Sigmoid colon (tissue), 7 donors: ENCODE data around the gene SYT15. TPM values are rescaled to one million over a fixed set of nuclear protein-coding genes. Genes with fewer than 3 reads are reported as not detected.

Experiments used
- DNase-seq: peaks from one replicate; pipeline ENCODE4 v3.0.0-alpha.2; 2019
- H3K27ac ChIP-seq, 4 donors: fragments of 200-600 bp; sonication (generic); one replicate each; pipeline ENCODE4 v1.5.1; 2016 to 2019; ENCODE audit warnings: mild to moderate bottlenecking in 1 of 4
- H3K27me3 ChIP-seq, 3 donors: fragments of 200-600 bp; sonication (generic); one replicate each; pipeline ENCODE4 v1.5.1; 2019; ENCODE audit warnings: mild to moderate bottlenecking in 1 of 3
- H3K36me3 ChIP-seq, 4 donors: fragments of 200-600 bp; sonication (generic); one replicate each; pipeline ENCODE4 v1.5.1; 2016 to 2019
- H3K4me1 ChIP-seq, 4 donors: fragments of 200-600 bp; sonication (generic); one replicate each; pipeline ENCODE4 v1.5.1; 2017 to 2019
- H3K4me3 ChIP-seq, 4 donors: fragments of 200-600 bp; sonication (generic); one replicate each; pipeline ENCODE4 v1.5.1; 2017 to 2019; ENCODE audit warnings: mild to moderate bottlenecking in 2 of 4, moderate library complexity in 1 of 4
- H3K9me3 ChIP-seq, 4 donors: fragments of 200-600 bp in 3 of 4; sonication (generic) in 3 of 4; one replicate each; pipeline versions ENCODE4 v1.5.1 to v1.6.1; 2013 to 2019
- EP300 ChIP-seq, 4 donors: sonication (generic); formaldehyde crosslinking; IDR thresholded peaks; one replicate each; pipeline ENCODE4 v1.6.1; 2017; ENCODE audit warnings: antibody characterized with exemption in 4 of 4
- POLR2A ChIP-seq, 2 donors: fragments of 450-650 bp; IDR thresholded peaks; one replicate each; pipeline ENCODE4 v1.6.1; 2016; ENCODE audit warnings: antibody characterized with exemption in 2 of 2, mild to moderate bottlenecking in 2 of 2, moderate library complexity in 2 of 2
- POLR2AphosphoS5 ChIP-seq, 4 donors: sonication (generic); formaldehyde crosslinking; IDR thresholded peaks; one replicate each; pipeline ENCODE4 v1.6.1; 2017; ENCODE audit warnings: antibody characterized with exemption in 4 of 4
- WGBS, 2 donors: extraction: QIAGEN DNeasy Blood & Tissue Kit; methylation state at CpG; one replicate each; pipeline ENCODE4 v1.1.7; 2013; 5-methylcytosine and 5-hydroxymethylcytosine counted together
- intact Hi-C: fragments of 100-400 bp; cut with DNase I; formaldehyde crosslinking; loops from one replicate; pipeline ENCODE4 v1.15.1; 2023
- polyA plus RNA-seq, 3 donors: library from polyadenylated mRNA; stranded (reverse); fragments of 200-250 nt; gene quantifications; one replicate each; pipeline ENCODE4 v1.2.3, GENCODE V29; 2013
- total RNA-seq, 4 donors: library from RNA; depleted of rRNA; stranded (reverse); fragments of >200 nt; gene quantifications; one replicate each; pipeline ENCODE4 v1.1.0, GENCODE V29; 2016
- TF ChIP-seq, protein P1 (sequence below), 4 experiments: fragments of 450-650 bp in 3 of 4; fragments of 200-600 bp in 1 of 4; IDR thresholded peaks; one replicate each; pipeline ENCODE4 v1.5.1; 2016 to 2019; ENCODE audit warnings: antibody characterized with exemption in 4 of 4, mild to moderate bottlenecking in 3 of 4, moderate library complexity in 2 of 4
- donor health status: healthy with polysubstance abuse.
- donor health status: Bipolar disorder and iron deficiency.
- donor health status: healthy.

SYT15 gene
- total and polyA plus RNA-seq, 7 donors: 0.81 to 1.7 (median 1.2) TPM

DNA sequence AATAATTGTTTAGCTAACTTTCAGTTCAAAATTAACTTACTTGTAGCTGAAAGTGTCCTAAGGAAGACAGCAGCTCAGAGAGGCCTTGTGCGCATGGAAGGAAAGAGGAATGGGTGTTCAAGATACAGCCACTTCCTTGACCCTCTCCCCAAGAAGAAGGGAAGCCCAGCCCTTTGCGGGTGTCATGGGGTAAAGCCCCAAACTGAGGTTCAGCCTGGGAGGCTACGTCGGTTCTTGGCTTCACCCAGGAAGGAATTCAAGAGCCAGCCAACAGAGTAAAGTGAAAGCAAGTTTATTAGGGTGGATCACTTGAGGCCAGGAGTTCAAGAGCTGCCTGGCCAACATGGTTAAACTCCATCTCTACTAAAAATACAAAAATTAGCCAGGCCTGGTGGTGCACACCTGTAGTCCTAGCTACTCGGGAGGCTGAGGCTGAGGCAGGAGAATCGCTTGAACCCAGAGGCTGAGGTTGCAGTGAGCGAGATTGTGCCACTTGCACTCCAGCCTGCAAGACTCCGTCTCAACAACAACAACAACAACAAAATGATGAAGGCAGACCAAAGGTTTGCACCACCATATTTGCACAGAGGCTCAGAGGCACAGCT, 38.4 kb upstream of the SYT15 start:
- Histone ChIP-seq H3K27me3 (no peaks in the 10 kb centered on the region), H3K9me3 (no peaks in the 10 kb centered on the region), H3K27ac (peak overlapping the region; percentile 48 to 77 (median 73)), H3K4me1 (peaks cover 0 to 44% (median 42%) of the 10 kb centered on the region in 4 donors), H3K36me3 (no peaks in the 10 kb centered on the region), H3K4me3 (no peak overlapping the region)
- intact Hi-C loops: no loop called here
- no peak for DNase-seq
- WGBS, 2 donors: 85 to 90% methylated on average over 8 of the region's 8 CpGs
- TF ChIP-seq, protein P1, sequence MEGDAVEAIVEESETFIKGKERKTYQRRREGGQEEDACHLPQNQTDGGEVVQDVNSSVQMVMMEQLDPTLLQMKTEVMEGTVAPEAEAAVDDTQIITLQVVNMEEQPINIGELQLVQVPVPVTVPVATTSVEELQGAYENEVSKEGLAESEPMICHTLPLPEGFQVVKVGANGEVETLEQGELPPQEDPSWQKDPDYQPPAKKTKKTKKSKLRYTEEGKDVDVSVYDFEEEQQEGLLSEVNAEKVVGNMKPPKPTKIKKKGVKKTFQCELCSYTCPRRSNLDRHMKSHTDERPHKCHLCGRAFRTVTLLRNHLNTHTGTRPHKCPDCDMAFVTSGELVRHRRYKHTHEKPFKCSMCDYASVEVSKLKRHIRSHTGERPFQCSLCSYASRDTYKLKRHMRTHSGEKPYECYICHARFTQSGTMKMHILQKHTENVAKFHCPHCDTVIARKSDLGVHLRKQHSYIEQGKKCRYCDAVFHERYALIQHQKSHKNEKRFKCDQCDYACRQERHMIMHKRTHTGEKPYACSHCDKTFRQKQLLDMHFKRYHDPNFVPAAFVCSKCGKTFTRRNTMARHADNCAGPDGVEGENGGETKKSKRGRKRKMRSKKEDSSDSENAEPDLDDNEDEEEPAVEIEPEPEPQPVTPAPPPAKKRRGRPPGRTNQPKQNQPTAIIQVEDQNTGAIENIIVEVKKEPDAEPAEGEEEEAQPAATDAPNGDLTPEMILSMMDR (IDR thresholded peaks at IDR 0.05): no peak

DNA sequence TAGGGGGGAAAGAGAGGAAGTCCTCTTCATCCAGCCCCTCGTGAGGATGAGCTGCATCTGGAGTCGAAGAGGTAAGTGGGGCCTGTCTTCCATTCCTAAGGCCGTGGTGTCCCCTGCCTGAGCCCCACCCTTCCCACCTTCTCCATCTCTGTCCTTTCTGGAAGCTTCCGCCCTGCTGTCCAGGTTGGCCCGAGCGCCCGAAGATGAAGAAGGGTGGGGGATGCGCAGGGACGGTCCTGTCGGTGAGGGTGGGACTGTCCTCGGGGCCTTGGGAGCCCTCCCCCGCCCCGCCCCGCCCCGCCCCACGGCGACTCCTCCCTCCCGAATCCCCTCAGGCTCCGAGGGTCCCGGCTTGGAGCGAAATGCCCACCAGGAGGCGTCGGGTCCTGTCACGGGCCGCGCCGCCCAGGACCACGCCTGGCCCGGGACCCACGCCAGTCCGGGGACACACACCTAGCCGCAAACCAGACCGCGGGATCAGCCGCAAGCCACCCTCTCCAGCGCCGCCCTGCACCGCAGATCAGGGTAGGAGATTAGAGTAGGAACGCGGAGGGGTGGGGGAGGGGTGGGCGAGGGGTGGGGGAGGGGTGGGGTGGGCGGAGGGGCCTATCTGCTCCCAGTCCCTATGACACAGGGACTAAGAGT, 37.8 kb upstream of the SYT15 start:
- WGBS, 2 donors: 11% methylated on average over 42 of the region's 42 CpGs
- intact Hi-C loops: no loop called here
- peaks cover 0 to 44% (median 42%) of the 10 kb centered on the region in 4 donors for H3K4me1 ChIP-seq
- no peak for TF ChIP-seq POLR2A (IDR thresholded peaks at IDR 0.05)
- TF ChIP-seq, protein P1 (IDR thresholded peaks at IDR 0.05): no peak
- no peak for TF ChIP-seq EP300 (IDR thresholded peaks at IDR 0.05)
- no peak for TF ChIP-seq POLR2AphosphoS5 (IDR thresholded peaks at IDR 0.05)
- H3K4me3 ChIP-seq: peak overlapping the region; percentile 8 to 37 (median 24)
- H3K27ac ChIP-seq: peak overlapping the region in 2 of 4 donors; percentile 74 to 77
- no peaks in the 10 kb centered on the region for H3K9me3 ChIP-seq
- peak; percentile 64 for DNase-seq
- H3K36me3 ChIP-seq: no peaks in the 10 kb centered on the region
- no peaks in the 10 kb centered on the region for H3K27me3 ChIP-seq

DNA sequence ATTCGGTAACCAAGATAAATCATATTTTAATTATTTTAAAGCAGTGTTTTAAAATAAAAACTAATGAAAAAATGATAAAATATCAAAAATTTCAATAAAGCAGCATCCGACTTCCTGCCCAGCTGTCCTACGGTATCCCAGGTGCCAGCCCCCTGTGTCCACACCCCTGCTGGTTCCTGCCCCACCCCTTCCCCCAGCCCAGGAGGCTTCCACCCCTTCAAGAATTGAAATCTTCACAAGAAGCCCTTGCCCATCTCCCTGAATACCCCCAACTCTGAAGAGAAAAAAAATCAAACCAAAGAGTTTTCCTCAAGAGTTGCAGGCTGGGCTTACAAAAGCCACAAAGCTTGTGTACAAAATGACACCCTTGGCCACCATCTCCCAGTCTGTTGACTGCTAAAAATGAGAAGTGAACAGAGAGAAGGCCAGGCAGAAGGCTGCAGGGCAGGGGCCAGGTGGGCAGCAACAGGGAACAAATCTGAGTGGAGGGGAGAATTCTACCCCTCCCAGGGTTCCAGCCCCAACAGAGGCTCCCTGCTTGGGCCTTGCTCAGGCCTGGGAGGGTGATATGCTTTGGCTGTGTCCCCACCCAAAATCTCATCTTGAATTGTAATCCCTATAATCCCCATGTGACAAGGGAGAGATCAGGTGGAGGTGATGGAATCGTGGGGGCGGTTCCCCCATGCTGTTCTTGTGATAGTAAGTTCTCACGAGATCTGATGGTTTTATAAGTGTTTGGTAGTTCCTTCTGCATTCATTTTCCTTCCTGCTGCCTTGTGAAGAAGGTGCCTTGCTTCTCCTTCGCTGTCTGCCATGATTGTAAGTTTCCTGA, 37.0 kb upstream of the SYT15 start:
- no peak for DNase-seq
- Histone ChIP-seq H3K4me3 (no peak overlapping the region), H3K27ac (no peak overlapping the region), H3K36me3 (no peaks in the 10 kb centered on the region), H3K27me3 (no peaks in the 10 kb centered on the region), H3K9me3 (no peaks in the 10 kb centered on the region), H3K4me1 (peaks cover 0 to 44% (median 42%) of the 10 kb centered on the region in 4 donors)
- intact Hi-C loops: no loop called here
- TF ChIP-seq POLR2AphosphoS5 (IDR thresholded peaks at IDR 0.05) (no peak), EP300 (IDR thresholded peaks at IDR 0.05) (no peak), POLR2A (IDR thresholded peaks at IDR 0.05) (no peak)
- TF ChIP-seq, protein P1 (IDR thresholded peaks at IDR 0.05): no peak
- WGBS, 2 donors: 84% methylated on average over 7 of the region's 7 CpGs

DNA sequence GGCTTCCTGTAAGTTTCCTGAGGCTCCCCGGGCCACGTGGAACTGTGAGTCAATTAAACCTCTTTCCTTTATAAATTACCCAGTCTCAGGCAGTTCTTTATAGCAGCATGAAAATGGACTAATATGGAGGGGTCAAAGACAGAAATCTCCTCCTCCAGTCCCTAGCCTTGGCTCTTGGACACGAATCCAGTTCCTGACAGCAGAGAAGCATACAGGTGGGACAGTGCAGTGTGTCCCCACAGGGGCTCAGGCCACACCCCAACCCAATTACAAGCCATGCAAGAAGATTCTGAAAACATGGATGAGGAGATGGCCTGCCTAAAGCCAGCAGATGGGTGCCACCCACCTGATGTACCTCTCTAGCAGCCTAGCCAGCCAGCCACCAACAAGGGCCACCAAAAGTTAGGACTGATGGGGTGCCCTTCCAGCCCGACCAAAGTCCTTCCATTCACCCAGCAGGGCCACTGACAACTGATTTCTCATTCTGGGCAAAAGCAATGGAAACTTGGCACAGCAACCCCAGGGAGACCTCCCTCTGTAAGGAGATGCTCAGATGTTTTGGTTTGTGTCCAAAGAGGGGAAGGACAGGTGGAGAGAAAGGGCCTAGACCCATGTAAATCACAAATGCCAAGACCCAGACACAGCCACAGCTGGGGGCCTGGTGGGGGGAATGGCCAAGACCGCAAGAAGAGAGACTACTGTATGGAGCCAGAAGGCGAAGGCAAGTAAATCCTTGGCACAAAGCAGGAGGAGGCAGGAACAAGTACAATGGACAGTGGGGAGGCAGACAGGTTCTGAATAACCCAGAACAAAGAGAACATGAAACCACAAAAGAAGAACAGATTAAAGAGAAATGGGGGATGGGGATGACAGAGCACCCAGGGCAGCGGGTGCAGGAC, 36.1 kb upstream of the SYT15 start:
- 77 to 89% methylated on average over 7 of the region's 7 CpGs for WGBS, 2 donors
- TF ChIP-seq POLR2A (IDR thresholded peaks at IDR 0.05) (no peak), EP300 (IDR thresholded peaks at IDR 0.05) (no peak), POLR2AphosphoS5 (IDR thresholded peaks at IDR 0.05) (no peak)
- TF ChIP-seq, protein P1 (IDR thresholded peaks at IDR 0.05): no peak
- Histone ChIP-seq H3K36me3 (no peaks in the 10 kb centered on the region), H3K4me1 (peaks cover 0 to 44% (median 42%) of the 10 kb centered on the region in 4 donors), H3K4me3 (no peak overlapping the region), H3K27me3 (no peaks in the 10 kb centered on the region), H3K9me3 (no peaks in the 10 kb centered on the region), H3K27ac (no peak overlapping the region)
- intact Hi-C loops: no loop called here
- DNase-seq: no peak
